IMR-90 (cell line): ENCODE measurements around the gene FRMD1. TPM values are rescaled to one million over a fixed set of nuclear protein-coding genes. Genes with fewer than 3 reads are reported as not detected.

Experiments used
- ATAC-seq: fragments of 200-7000 bp; cut with Tn5 transposase; 2 replicates; pipeline ENCODE4 v1.9.1; 2020; ENCODE audit warnings: low read depth, mild to moderate bottlenecking, moderate library complexity
- BruUV-seq: library from RNA; stranded (reverse); fragments of 400-500 nt; replicated peaks from 2 replicates; lab custom pipeline; 2021; lab: Mats Ljungman, UMichigan
- CTCF ChIA-PET: fragments of 300-600 bp; formaldehyde crosslinking; extraction: SDS; loops from one replicate; lab custom pipeline; 2021; ENCODE audit warnings: antibody characterized with exemption; lab: Yijun Ruan, JAX
- POLR2A ChIA-PET: fragments of 300-600 bp; sonication (Branson Sonifier 250); formaldehyde crosslinking; loops from one replicate; lab custom pipeline; 2022; ENCODE audit warnings: antibody characterized with exemption; ENCODE audit not compliant: unreplicated experiment; lab: Charles Lee
- DNase-seq: peaks from one replicate; pipeline ENCODE4 v3.0.0; 2013
- H2AFZ ChIP-seq: replicated peaks from 2 replicates; pipeline ENCODE3; 2013; ENCODE audit warnings: low read length, mild to moderate bottlenecking; ENCODE audit not compliant: poor library complexity
- H2AK5ac ChIP-seq: 2 replicates; pipeline ENCODE4 v1.6.1; 2013; ENCODE audit warnings: low read depth, low read length, inconsistent platforms
- H2AK9ac ChIP-seq: replicated peaks from 2 replicates; pipeline ENCODE3; 2013; ENCODE audit warnings: mild to moderate bottlenecking, low read depth, low read length, moderate library complexity; ENCODE audit not compliant: poor library complexity
- H2BK120ac ChIP-seq: 2 replicates; pipeline ENCODE4 v1.6.1; 2013; ENCODE audit warnings: low read depth, low read length, inconsistent platforms
- H2BK15ac ChIP-seq: 3 replicates; pipeline ENCODE4 v1.6.1; 2013; ENCODE audit warnings: low read depth, low read length, inconsistent platforms
- H2BK20ac ChIP-seq: 2 replicates; pipeline ENCODE4 v1.6.1; 2013; ENCODE audit warnings: low read depth, mild to moderate bottlenecking, inconsistent platforms, low read length, moderate library complexity
- H2BK5ac ChIP-seq: 2 replicates; pipeline ENCODE4 v1.6.1; 2013; ENCODE audit warnings: mild to moderate bottlenecking, low read depth, low read length, inconsistent platforms; ENCODE audit not compliant: poor library complexity, severe bottlenecking
- H3K14ac ChIP-seq: replicated peaks from 2 replicates; pipeline ENCODE4 v1.6.1; 2013; ENCODE audit warnings: low read depth, low read length, inconsistent platforms
- H3K18ac ChIP-seq: 2 replicates; pipeline ENCODE4 v1.6.1; 2013; ENCODE audit warnings: low read depth, low read length, control low read depth
- H3K23ac ChIP-seq: 2 replicates; pipeline ENCODE4 v1.6.1; 2013; ENCODE audit warnings: low read depth, low read length, inconsistent platforms
- H3K27ac ChIP-seq: 2 replicates; pipeline ENCODE4 v1.5.1; 2013; ENCODE audit warnings: mild to moderate bottlenecking, control low read depth, low read length; ENCODE audit not compliant: insufficient read depth
- H3K27me3 ChIP-seq: 2 replicates; pipeline ENCODE4 v1.6.1; 2013; ENCODE audit warnings: low read length; ENCODE audit not compliant: control insufficient read depth, insufficient read depth
- H3K36me3 ChIP-seq: 2 replicates; pipeline ENCODE4 v1.6.1; 2013; ENCODE audit warnings: low read length, mixed read lengths; ENCODE audit not compliant: control insufficient read depth, insufficient read depth
- H3K4ac ChIP-seq: 2 replicates; pipeline ENCODE4 v1.6.1; 2013; ENCODE audit warnings: low read depth, low read length, inconsistent platforms
- H3K4me1 ChIP-seq: 2 replicates; pipeline ENCODE4 v1.6.1; 2013; ENCODE audit warnings: low read length, mixed read lengths; ENCODE audit not compliant: control insufficient read depth, insufficient read depth
- H3K4me2 ChIP-seq: 2 replicates; pipeline ENCODE4 v1.6.1; 2013; ENCODE audit warnings: low read depth, mild to moderate bottlenecking, control low read depth, low read length, moderate library complexity
- H3K4me3 ChIP-seq: 2 replicates; pipeline ENCODE4 v1.5.1; 2013; ENCODE audit warnings: low read depth, mild to moderate bottlenecking, control low read depth, low read length, moderate library complexity; ENCODE audit not compliant: insufficient read depth
- H3K56ac ChIP-seq: 2 replicates; pipeline ENCODE4 v1.6.1; 2013; ENCODE audit warnings: low read length, inconsistent platforms; ENCODE audit not compliant: insufficient read depth; ENCODE audit errors: extremely low read depth
- H3K79me1 ChIP-seq, 2 experiments: 2 replicates each; pipeline ENCODE4 v1.6.1; 2013; ENCODE audit warnings: low read length in 2 of 2, inconsistent platforms in 1 of 2, low read depth in 1 of 2
- H3K9ac ChIP-seq: 2 replicates; pipeline ENCODE4 v1.6.1; 2013; ENCODE audit warnings: low read depth, low read length, control low read depth
- H3K9me1 ChIP-seq: 2 replicates; pipeline ENCODE4 v1.6.1; 2013; ENCODE audit warnings: low read length, inconsistent platforms; ENCODE audit not compliant: insufficient read depth
- H3K9me3 ChIP-seq: 2 replicates; pipeline ENCODE4 v1.6.1; 2013; ENCODE audit warnings: low read length; ENCODE audit not compliant: control insufficient read depth, insufficient read depth
- H4K20me1 ChIP-seq: 2 replicates; pipeline ENCODE4 v1.6.1; 2013; ENCODE audit warnings: low read length, inconsistent platforms; ENCODE audit not compliant: insufficient read depth
- H4K5ac ChIP-seq: 2 replicates; pipeline ENCODE4 v1.6.1; 2013; ENCODE audit warnings: mild to moderate bottlenecking, low read depth, low read length, control low read depth
- H4K8ac ChIP-seq, 2 experiments: 2 replicates each; pipeline ENCODE4 v1.6.1; 2013; ENCODE audit warnings: low read depth in 2 of 2, low read length in 2 of 2, control low read depth in 1 of 2, inconsistent platforms in 1 of 2
- H4K91ac ChIP-seq: 2 replicates; pipeline ENCODE4 v1.6.1; 2013; ENCODE audit warnings: low read depth, low read length, inconsistent platforms; ENCODE audit not compliant: insufficient read depth
- CHD1 ChIP-seq: IDR thresholded peaks from 2 replicates; pipeline ENCODE4 v1.6.1; 2012; ENCODE audit warnings: low read depth, low read length, improper control_type of control experiment
- NFE2L2 ChIP-seq: fragments of 150-350 bp; IDR thresholded peaks from 2 replicates; pipeline ENCODE4 v1.6.1; 2016; ENCODE audit warnings: low read depth, mild to moderate bottlenecking, low read length
- RAD21 ChIP-seq: IDR thresholded peaks from 2 replicates; pipeline ENCODE4 v1.6.1; 2012; ENCODE audit warnings: low read length, improper control_type of control experiment
- RFX5 ChIP-seq: IDR thresholded peaks from 2 replicates; pipeline ENCODE4 v1.8.0; 2012; ENCODE audit warnings: low read depth, mild to moderate bottlenecking, low read length, moderate library complexity
- SMC3 ChIP-seq: fragments of 150-350 bp; IDR thresholded peaks from 2 replicates; pipeline ENCODE4 v1.6.1; 2016; ENCODE audit warnings: low read depth, mild to moderate bottlenecking, antibody characterized with exemption, low read length, moderate library complexity
- WGBS, 2 experiments: methylation state at CpG; one replicate each; pipeline versions ENCODE4 v1.1.5 to v1.1.7; 2013; ENCODE audit warnings: missing lambda C conversion rate in 2 of 2; ENCODE audit not compliant: insufficient read length in 1 of 2; ENCODE audit errors: extremely low coverage in 2 of 2; 5-methylcytosine and 5-hydroxymethylcytosine counted together
- dilution Hi-C: fragments of 300-500 bp; cut with HindIII; formaldehyde crosslinking; loops from one replicate; pipeline ENCODE4 v1.14.3; 2018; ENCODE audit warnings: low sequenced_read_pairs; ENCODE audit not compliant: unreplicated experiment
- in situ Hi-C: fragments of 300-500 bp; cut with MboI; formaldehyde crosslinking; loops from 3 replicates; pipeline ENCODE4 v1.14.3; 2019; ENCODE audit warnings: low sequenced_read_pairs, inconsistent platforms, mixed read lengths
- intact Hi-C: fragments of 100-400 bp; cut with micrococcal nuclease; formaldehyde crosslinking; loops from 2 replicates; pipeline ENCODE4 v1.10.0; 2022
- polyA plus RNA-seq, 3 experiments: library from polyadenylated mRNA; depleted of rRNA; stranded (reverse); fragments of >200 nt; gene quantifications; 2 replicates each; pipeline ENCODE4 v1.2.3, GENCODE V29; 2012; ENCODE audit warnings: low replicate concordance in 1 of 3
- total RNA-seq: library from RNA; depleted of rRNA; stranded (reverse); fragments of >200 nt; gene quantifications from 2 replicates; pipeline ENCODE4 v1.2.3, GENCODE V29; 2012

FRMD1 gene
- total and polyA plus RNA-seq, 2 of the 4 experiments (the other 2 are of a cell fraction) = not detected

DNA sequence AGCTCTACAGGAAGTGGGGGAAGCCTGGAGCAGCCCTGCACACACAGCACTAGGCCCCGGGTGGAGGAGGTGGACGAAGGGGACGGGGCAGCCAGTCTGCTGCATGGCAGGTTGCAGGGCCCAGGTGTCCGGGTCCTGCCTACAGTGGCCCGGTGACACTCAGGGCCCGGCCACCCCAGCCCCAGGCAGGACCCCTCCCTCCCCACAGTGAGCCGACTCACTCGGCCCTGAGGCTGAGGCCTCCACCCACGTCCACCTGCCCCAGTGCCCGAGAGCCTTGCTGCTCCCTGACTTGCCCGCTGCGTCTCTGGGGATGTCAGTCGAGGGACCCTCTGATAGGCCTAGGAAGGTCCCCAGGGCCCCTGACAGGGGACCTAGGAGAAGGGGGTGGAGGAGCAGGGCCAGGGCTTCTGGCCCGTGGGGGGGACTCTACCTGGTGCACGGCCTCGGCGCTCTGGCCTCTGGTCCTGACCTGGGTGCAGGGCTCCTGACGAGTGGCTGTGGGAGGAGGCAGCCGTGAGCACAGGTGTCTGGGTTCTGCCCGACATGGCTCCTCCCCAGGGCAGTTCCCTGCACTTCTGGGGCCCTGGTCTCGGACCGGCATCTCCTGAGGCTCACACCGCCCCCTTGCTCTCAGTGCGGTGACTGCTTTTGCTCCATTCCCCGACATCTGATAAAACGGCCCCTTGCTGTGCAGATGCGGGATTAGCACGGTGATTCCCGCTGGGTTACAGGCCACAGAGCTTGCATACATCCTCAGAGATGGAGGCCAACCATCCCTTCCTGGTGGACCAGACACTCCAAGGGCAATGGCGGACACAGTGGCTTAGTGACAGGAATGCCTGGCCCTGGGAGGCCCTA is 20.1 kb downstream of the FRMD1 start:
- dilution Hi-C loops (no loop called here), intact Hi-C loops (no loop called here), in situ Hi-C loops (no loop called here)
- CTCF ChIA-PET = interaction anchor here (1.6 kb wide), 1 partner anchor 59 kb away, joined by 7 read pairs; no protein-coding TSS in a partner anchor
- Histone ChIP-seq H4K20me1 (no peaks in the 10 kb centered on the region), H2AK5ac (no peak overlapping the region), H2BK5ac (no peak overlapping the region), H3K36me3 (no peaks in the 10 kb centered on the region), H3K9me1 (no peaks in the 10 kb centered on the region), H3K9ac (no peak overlapping the region), H3K9me3 (no peaks in the 10 kb centered on the region), H3K4me2 (no peak overlapping the region), H4K91ac (no peak overlapping the region), H2BK120ac (no peak overlapping the region), H3K18ac (no peak overlapping the region), H2AFZ (no peak overlapping the region), H3K23ac (no peak overlapping the region), H4K5ac (no peak overlapping the region), H2BK15ac (no peak overlapping the region), H3K27me3 (no peaks in the 10 kb centered on the region; the same call in 1 of the 2 replicates), H4K8ac (no peak overlapping the region), H3K4me1 (0 out of 2 replicates have a peak, but pooled peaks cover 1% of the 10 kb centered on the region), H3K14ac (no peak overlapping the region), H2BK20ac (no peak overlapping the region), H3K56ac (no peak overlapping the region), H3K79me1 (no peaks in the 10 kb centered on the region), H3K4me3 (no peak overlapping the region), H2AK9ac (peak overlapping the region; percentile 28), H3K4ac (no peak overlapping the region), H3K27ac (no peak overlapping the region)
- no peak for TF ChIP-seq SMC3
- no peak for TF ChIP-seq NFE2L2
- no peak for TF ChIP-seq RAD21
- no peak for TF ChIP-seq RFX5
- TF ChIP-seq CHD1 = no peak
- WGBS, 2 experiments = 83% methylated on average over 10 of the region's 30 CpGs; no CpG with 5 or more reads in 1 of the 2 experiments
- POLR2A ChIA-PET = no interaction called here
- no peak for DNase-seq
- BruUV-seq = no TSS peak
- ATAC-seq = no peak
